ENCODE results near the gene VAC14.

DNA sequence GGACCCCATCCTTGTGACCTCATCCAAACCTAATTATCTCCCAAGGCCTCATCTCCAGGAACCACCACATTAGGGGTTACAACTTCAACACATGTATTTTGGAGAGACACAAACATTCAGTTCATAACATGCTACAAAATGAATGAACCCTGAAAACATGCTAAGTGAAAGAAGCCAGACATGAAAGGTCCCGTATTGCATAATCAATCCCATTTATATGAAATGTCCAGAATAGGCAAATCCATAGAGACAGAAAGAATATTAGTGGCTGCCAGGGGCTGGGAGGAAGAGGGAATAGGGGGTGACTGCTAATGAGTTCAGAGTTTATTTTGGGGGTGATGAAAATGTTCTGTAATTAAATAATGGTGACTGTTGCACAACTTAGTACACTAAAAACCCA, 158.3 kb downstream of the VAC14 start:
- TF ChIP-seq RCOR1 (IDR thresholded peaks at IDR 0.05; ENCODE audit: low read depth, low read length) (no peak), POLR2A (IDR thresholded peaks at IDR 0.05; ENCODE audit: low read length) (no peak), CBX8 (IDR thresholded peaks at IDR 0.05) (no peak), FOSL2 (IDR thresholded peaks at IDR 0.05) (no peak), FOSL2 (CRISPR knock-in tag; IDR thresholded peaks at IDR 0.05) (no peak), SMC3 (IDR thresholded peaks at IDR 0.05) (no peak), RAD21 (conservative IDR thresholded peaks at IDR 0.05 in 1 of 2, IDR thresholded peaks at IDR 0.05 in 1 of 2) (no peak), HOXA7 (CRISPR knock-in tag; IDR thresholded peaks at IDR 0.05) (no peak), NFE2L2 (conservative IDR thresholded peaks at IDR 0.05; ENCODE audit: low read length) (no peak), PHF8 (IDR thresholded peaks at IDR 0.05; ENCODE audit: borderline replicate concordance, low read depth) (no peak)
- TF ChIP-seq, protein P1, sequence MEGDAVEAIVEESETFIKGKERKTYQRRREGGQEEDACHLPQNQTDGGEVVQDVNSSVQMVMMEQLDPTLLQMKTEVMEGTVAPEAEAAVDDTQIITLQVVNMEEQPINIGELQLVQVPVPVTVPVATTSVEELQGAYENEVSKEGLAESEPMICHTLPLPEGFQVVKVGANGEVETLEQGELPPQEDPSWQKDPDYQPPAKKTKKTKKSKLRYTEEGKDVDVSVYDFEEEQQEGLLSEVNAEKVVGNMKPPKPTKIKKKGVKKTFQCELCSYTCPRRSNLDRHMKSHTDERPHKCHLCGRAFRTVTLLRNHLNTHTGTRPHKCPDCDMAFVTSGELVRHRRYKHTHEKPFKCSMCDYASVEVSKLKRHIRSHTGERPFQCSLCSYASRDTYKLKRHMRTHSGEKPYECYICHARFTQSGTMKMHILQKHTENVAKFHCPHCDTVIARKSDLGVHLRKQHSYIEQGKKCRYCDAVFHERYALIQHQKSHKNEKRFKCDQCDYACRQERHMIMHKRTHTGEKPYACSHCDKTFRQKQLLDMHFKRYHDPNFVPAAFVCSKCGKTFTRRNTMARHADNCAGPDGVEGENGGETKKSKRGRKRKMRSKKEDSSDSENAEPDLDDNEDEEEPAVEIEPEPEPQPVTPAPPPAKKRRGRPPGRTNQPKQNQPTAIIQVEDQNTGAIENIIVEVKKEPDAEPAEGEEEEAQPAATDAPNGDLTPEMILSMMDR (IDR thresholded peaks at IDR 0.05), result no peak
- TF ChIP-seq, protein P2, sequence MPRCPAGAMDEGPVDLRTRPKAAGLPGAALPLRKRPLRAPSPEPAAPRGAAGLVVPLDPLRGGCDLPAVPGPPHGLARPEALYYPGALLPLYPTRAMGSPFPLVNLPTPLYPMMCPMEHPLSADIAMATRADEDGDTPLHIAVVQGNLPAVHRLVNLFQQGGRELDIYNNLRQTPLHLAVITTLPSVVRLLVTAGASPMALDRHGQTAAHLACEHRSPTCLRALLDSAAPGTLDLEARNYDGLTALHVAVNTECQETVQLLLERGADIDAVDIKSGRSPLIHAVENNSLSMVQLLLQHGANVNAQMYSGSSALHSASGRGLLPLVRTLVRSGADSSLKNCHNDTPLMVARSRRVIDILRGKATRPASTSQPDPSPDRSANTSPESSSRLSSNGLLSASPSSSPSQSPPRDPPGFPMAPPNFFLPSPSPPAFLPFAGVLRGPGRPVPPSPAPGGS (IDR thresholded peaks at IDR 0.05), result no peak

All from A549 (cell line).